ENCODE measurements around the gene SCFD2.

SCFD2 gene

GRCh38 chr4:53128231-53128630 lies 237.6 kb downstream of the SCFD2 start:
- H3K4me3 ChIP-seq (replicated peaks; ENCODE audit: low read depth, low read length) = no peak overlapping the region
- peak; percentile 6 for DNase-seq (ENCODE audit: low read depth)
- no peak for TF ChIP-seq CTCF (IDR thresholded peaks at IDR 0.05; ENCODE audit: low read length, missing control alignments)

- H3K4me3 ChIP-seq (replicated peaks; ENCODE audit: low read depth, low read length) = no peak overlapping the region
- no peak for DNase-seq (ENCODE audit: low read depth)
- TF ChIP-seq CTCF (IDR thresholded peaks at IDR 0.05; ENCODE audit: low read length, missing control alignments) = no peak
Measured at GRCh38 chr4:53127365-53127764, 238.5 kb downstream of the SCFD2 start.

- no peak overlapping the region for H3K4me3 ChIP-seq (replicated peaks; ENCODE audit: low read depth, low read length)
- TF ChIP-seq CTCF (IDR thresholded peaks at IDR 0.05; ENCODE audit: low read length, missing control alignments) = no peak
Measured at GRCh38 chr4:53126099-53126498, 239.8 kb downstream of the SCFD2 start.

GRCh38 chr4:53123819-53124218 lies 242.0 kb downstream of the SCFD2 start:
- no peak for DNase-seq (ENCODE audit: low read depth)
- H3K4me3 ChIP-seq (replicated peaks; ENCODE audit: low read depth, low read length) = no peak overlapping the region
- no peak for TF ChIP-seq CTCF (IDR thresholded peaks at IDR 0.05; ENCODE audit: low read length, missing control alignments)

More at GRCh38 chr4:53126099-53126498, 239.8 kb downstream of the SCFD2 start:
- DNase-seq (ENCODE audit: low read depth) = no peak

- H3K4me3 ChIP-seq (replicated peaks; ENCODE audit: low read depth, low read length) = no peak overlapping the region
- TF ChIP-seq CTCF (IDR thresholded peaks at IDR 0.05; ENCODE audit: low read length, missing control alignments) = no peak
- DNase-seq (ENCODE audit: low read depth) = no peak
Measured at GRCh38 chr4:53123171-53123570, 242.7 kb downstream of the SCFD2 start.

GRCh38 chr4:53122280-53123116 lies 243.4 kb downstream of the SCFD2 start:
- no peak for DNase-seq (ENCODE audit: low read depth)
- no peak for TF ChIP-seq CTCF (IDR thresholded peaks at IDR 0.05; ENCODE audit: low read length, missing control alignments)
- no peak overlapping the region for H3K4me3 ChIP-seq (replicated peaks; ENCODE audit: low read depth, low read length)

Measured in fibroblast of pulmonary artery (primary cell).